Mucosa of gallbladder (tissue), 1 donor: ENCODE data around the gene CALML4. TPM values are rescaled to one million over a fixed set of nuclear protein-coding genes. Genes with fewer than 3 reads are reported as not detected.
"Not testable (repeated sequence)": the region's sequence is repeated elsewhere in the genome, so short reads cannot be mapped to it uniquely, and the experiment has no call there.

Experiments
- DNase-seq: peaks from one replicate; pipeline ENCODE4 v3.0.0-alpha.2; 2020; ENCODE audit warnings: low spot score
- total RNA-seq: library from RNA; stranded (reverse); gene quantifications from one replicate; pipeline ENCODE4 v1.2.1, GENCODE V29; 2021
- donor health status: DM: no; HTN: no; CAD: no.

CALML4 gene
- total RNA-seq, 1 donor from 2014 or later: 49.2 TPM

DNA sequence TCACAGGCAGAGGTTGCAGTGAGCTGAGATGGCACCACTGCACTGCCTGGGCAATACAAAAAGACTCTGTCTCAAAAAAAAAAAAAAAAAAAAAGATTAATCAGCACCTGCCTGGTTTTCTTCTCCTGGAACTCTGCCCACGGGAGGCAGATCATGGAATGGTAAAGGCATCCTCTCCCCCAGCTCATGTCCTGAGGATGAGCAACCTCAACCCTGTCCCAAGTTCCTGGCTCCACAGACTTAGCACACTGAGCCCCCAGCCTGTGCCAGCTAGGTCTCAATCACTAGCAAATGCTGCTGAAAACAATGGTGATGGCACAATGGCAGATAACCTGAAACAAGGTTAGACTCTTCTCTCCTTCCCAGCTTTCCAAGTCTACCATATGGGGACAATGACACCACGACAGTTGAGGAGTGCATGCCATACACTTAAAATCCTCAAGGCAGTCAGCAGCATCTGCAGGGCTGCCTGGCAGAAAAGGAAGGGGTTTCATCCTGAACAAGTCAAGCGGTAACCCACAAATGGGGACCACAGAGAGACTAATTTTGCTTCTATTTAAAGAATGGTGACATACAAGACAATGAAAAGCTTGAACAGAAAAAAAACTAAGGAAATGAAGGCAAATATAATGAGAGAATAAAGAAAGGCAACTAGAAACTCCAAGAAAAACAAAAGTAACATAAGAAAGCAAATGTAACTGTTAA is 19.6 kb upstream of the CALML4 start:
- peak; percentile 7 for DNase-seq

DNA sequence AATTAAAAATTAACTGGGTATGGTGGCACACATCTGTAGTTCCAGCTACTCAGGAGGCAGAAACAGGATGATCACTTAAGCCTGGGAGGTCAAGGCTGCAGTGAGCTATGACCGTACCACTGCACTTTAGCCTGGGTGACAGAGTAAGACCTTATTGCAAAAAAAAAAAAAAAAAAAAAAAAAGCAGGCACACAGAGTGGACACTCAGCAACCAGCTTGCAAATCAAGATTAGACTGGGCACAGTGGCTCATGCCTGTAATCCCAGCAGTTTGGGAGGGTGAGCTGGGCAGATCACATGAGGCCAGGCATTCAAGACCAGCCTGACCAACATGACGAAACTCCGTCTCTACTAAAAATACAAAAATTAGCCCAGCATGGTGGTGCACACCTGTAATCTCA is 19.0 kb upstream of the CALML4 start:
- DNase-seq: peak; percentile 4

DNA sequence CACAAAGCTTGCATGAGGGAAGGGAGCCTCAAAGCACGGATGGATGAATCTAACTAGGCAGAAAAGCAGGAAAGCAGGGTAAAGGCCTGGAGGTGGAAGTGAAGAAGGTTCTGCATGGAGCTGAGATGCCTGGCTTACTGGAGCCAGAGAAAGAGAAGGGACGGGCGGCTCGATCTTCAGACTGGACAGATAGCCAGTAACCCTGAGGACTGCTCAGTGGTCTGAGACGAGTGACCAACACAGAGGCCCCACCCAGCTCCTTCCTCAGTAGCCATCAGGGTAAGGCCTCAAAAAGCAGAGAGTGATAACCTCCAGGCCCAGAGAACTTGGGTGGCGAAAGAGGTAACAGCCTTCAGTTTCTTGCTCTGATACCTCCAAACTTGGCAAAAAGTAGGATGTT is 18.0 kb upstream of the CALML4 start:
- no peak for DNase-seq

DNA sequence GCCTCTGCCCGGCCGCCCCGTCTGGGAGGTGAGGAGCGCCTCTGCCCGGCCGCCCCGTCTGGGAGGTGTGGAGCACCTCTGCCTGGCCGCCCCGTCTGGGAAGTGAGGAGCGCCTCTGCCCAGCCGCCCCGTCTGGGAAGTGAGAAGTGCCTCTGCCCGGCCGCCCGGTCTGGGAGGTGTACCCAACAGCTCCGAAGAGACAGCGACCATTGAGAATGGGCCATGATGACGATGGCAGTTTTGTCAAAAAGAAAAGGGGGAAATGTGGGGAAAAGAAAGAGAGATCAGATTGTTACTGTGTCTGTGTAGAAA is 17.3 kb upstream of the CALML4 start:
- peak; percentile 7 for DNase-seq

DNA sequence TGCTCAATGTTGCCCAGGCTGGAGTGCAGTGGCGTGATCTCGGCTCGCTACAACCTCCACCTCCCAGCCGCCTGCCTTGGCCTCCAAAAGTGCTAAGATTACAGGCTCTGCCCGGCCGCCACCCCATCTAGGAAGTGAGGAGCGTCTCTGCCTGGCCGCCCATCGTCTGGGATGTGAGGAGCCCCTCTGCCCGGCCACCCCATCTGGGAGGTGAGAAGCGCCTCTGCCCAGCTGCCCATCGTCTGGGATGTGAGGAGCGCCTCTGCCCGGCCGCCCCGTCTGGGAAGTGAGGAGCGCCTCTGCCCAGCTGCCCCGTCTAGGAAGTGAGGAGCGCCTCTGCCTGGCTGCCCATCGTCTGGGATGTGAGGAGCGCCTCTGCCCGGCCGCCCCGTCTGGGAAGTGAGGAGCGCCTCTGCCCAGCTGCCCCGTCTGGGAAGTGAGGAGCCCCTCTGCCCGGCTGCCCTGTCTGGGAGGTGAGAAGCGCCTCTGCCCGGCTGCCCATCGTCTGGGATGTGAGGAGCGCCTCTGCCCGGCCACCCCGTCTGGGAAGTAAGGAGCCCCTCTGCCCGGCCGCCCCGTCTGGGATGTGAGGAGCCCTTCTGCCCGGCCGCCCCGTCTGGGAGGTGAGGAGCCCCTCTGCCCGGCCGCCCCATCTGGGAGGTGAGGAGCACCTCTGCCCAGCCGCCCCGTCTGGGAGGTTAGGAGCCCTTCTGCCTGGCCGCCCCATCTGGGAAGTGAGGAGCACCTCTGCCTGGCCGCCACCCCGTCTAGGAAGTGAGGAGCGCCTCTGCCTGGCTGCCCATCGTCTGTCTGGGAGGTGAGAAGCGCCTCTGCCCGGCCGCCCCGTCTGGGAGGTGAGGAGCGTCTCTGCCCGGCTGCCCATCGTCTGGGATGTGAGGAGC is 16.6 kb upstream of the CALML4 start:
- not testable (repeated sequence) for DNase-seq

DNA sequence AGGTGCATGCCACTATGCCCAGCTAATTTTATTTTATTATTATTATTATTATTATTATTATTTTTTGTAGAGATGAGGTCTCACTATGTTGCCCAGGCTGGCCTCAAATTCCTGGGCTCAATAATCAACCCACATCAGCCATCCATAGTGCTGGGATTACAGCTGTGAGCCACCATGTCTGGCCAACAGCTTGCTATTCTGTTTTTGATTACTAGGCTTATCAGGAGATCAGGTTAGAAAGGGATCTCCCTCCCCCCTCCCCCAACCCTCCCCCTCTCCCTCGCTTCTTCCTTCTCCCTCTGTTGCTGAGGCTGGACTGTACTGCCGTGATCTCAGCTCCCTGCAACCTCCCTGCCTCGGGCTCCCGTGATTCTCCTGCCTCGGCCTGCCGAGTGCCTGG is 15.8 kb upstream of the CALML4 start:
- no peak for DNase-seq

DNA sequence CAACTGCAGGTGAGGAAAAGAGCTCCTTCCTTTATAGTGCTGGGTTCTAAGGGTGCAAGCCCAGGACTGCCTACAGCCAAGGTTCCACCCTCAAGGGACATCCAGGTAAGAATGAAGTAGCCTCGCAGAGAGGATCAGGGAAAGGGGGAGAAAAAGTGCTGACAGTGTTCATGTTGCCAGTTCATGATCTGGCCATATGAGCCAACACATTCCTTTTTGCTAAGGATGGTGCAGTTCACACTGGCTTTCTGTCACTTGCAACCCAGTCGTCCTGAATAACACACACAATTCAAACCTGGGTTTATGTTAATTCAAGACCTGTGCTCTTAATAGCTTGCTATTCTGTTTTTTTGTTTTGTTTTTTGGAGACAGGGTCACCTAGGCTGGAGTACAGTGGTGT is 15.4 kb upstream of the CALML4 start:
- no peak for DNase-seq

DNA sequence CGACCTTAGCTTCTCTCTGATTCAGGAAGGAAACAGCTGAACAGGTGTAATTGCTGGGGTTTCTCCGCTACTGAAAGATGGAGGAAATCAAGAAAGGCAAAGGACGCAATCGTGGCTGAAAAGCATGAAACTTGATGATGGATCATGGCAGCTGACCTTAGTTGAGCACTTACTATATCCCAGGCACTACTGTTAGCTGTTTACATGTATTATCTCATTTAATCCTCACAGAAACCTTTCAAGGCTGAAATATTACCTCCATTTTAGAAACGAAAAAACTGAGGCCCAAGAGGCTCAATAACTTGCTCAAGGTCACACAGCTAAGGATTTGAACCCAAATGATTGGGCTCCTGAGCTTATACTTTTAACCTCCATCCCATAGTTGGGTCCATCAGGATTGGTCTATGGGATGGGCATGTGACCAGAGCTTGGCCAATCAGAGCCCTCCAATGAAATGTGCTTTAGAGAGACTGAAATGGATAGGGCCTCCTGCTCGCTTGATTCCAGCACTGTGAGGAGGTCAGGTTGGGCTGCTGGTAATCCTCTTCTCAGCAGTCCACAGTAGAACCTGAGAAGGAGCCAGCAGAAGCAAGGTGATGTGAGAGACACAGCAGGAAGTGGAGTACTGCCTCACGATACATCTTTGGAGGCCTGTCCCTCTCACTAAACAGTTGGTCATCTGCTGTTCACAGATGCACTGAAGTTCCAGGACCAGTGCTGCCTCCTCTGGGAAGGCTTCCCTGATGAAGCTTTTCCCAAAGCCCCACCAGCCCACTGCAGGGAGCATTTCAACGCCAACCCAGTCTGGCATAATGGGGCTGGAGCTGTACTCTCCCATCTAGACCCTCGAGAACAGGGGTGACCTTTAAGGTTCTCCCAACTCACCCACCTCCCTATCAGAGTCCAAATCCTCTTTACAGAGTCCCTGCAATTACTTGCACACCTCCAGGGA is 14.0 kb upstream of the CALML4 start:
- DNase-seq: no peak

DNA sequence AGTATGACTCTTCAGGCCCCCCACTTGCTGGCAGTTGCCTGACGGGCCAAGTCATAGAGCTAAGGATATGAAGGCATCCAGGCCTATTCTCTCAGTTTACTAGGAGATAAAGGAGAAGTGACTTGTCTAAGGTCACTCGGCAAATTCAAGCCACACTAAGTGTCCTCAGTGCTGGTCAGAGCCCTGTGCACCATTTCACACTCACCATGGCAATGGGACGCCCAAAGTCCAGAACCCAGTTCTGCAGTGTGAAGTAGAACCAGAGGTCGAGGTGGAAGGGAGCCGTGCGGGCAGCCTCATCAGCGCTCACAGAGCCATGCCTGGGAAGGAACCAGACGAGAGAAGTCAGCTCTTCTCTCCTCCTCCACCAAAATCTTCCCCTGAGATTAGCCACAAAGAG is 13.2 kb upstream of the CALML4 start:
- DNase-seq: no peak

DNA sequence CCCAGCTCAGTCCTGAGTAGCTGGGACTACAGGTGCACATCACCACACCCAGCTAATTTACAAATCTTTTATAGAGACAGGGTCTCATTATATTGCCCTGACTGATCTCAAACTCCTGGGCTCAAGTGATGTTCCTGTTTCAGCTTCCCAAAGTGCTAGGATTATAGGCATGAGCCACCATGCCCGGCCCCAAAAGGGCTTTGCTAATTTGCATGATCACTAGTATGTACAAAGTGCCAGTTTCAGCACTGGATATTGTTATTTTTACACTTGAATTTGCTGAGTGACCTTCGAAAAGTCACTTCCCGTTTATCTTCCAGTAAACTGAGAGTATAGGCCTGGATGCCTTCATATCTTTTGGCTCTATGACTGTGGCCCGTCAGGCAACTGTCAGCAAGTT is 12.2 kb upstream of the CALML4 start:
- DNase-seq: no peak

DNA sequence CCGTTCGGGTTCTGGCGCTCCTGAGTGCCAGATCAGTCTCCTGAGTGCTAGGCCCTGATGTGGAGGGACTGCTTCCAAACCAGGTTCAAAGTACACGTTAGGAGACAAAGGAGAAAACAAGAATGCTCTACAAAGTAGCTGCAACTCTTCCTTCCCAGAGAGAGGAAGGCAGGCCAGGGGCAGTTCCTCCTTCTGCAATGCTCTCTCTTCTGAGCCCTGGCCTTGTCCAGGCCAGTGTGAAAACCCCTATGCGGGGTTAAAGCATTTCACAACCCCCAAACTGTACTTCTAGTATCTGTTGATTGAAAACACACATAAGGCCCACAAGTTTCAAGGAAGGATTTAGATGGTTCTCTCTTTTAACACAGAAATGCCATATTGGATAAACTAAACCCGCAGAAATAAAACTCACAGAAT is 9.7 kb upstream of the CALML4 start:
- no peak for DNase-seq

DNA sequence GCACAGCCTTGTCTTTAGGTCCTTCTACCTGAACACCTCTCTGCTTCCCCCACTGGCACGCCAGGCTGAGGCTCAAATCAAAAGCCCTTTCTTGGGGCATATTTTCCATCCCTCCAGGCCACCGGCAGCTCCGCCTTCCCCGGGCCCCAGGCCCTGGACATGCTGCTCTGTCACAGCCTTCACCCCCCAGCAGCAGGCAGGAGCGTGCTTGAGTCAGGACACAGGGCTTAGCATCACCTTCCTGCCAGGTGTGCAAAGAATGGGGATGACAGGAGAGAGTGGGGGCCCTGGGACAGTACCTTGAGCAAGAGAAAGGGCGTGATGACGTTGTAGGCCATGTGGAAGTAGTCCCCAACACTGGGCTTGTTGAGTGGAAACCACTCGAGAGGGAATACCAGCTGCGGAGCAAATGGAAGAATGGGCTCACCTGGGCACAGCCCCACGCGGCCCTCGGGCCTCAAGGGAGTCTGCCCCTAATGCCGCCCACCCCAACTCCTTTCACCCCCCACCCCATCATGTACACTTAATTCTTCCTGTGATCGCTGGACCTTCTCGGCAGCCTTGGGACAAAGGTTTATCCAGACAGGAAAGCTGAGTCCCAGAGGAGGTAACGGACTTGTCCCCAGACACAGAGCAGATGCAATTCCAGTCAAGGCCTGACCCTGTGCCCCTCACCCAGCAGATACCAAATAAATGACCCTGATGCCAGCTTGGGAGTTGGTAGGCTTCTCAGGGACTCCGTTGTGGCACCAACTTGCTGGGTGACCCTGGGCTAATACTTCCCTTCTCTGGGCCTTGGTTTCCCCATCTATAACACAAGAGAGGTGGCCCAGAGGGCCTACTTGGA is 9.1 kb upstream of the CALML4 start:
- no peak for DNase-seq

DNA sequence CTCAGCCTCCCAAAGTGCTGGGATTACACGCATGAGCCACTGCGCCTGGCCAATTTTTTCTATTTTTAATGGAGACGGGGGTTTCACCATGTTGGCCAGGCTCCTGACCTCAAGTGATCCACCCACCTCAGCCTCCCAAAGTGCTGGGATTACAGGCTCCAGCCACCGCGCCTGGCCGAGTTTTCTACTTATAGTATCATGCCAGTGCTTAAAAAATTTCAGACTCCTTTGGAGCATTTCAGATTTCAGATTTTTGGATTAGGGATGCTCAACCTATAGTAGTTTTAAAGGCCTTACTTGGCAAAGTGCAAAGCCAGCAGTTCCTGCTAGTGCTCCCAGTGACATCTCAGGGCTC is 8.3 kb upstream of the CALML4 start:
- DNase-seq: not testable (repeated sequence)

DNA sequence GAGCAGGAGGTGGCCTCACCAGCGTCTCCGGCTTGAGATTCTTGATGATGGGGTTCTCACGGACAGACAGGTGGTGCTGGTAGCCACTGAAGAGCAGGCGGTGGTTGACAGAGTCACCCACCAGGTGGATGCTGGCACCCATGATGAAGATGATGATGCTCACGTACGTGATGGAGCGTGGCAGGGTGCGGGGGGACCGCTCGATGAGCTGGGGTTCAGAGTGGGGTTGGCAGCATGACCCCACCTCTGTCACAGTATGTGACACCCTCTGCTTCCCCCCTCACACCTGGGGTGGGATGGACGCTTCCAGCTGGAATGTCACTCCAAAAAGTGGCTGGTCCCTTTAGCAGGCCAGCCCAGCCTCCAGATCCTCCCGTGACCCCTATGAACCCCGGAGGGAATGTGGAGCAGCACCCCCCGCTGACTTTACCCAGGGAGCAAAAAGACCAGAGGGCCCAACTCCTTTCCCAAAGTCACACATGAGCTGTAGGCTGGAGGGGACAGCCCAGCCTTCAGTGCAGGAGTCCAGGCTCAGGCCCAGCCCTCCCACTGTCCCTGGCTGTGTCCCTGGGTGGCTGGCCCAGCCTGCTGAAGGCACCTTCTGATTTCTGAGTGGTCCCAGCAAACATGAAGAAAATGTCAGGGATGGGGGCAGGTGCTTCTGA is 6.7 kb upstream of the CALML4 start:
- no peak for DNase-seq

DNA sequence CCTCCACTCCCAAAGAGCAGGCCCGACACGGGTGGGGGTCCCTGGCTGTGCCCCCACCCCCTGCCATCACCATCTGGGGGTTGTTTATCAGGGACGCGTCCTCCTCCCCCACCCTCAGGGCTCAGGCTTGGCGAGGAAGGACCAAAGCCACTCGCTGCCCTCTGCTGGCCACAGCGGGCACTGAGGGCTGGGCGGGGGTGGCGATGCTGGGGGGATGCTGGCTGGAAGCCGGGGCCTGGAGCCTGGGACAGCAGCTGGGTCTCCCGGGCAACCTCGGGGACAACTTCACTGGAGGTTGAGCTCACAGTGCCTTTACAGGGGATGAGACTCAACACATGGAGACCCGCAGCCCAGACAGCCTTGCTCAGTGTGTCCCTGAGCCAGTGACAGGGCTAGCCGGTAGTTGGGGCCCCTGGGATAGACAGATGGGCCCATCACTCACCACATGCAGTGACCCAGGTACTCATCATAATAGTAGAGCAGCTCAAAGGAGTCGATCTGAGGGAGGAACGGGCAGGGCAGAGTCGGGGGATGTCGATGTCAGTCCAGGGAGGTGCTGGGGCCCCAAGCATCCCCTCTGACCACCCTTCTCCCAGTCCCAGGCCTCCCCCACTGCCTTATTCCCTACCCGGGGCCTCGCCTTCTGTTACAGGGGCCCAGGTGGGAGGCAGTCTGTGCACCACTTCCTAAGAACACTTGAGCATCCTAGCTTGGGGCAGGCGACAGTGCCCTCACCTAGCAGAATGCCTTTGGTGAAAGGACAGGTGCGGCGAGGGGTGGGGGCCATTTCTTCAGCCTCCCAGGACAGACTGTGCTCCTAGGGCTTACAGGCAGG is 5.9 kb upstream of the CALML4 start:
- peak; percentile 46 for DNase-seq

DNA sequence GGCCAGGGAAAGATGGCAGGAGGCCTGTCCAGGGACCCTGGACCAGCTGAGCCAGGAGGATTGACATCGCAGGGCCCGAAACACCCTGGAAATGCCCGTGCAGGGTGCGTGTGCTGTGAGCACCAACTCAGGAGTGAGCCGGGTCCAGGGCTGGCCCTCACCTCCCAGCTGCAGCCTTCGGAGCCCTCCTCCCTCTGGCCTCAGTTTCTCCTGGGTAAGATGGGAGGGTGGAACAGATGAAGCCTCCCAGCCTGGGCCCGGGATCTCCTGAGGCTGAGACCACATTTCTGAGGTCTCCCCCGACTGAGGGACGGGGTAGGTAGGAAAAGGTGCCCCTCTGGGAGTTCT is 5.3 kb upstream of the CALML4 start:
- DNase-seq: no peak

DNA sequence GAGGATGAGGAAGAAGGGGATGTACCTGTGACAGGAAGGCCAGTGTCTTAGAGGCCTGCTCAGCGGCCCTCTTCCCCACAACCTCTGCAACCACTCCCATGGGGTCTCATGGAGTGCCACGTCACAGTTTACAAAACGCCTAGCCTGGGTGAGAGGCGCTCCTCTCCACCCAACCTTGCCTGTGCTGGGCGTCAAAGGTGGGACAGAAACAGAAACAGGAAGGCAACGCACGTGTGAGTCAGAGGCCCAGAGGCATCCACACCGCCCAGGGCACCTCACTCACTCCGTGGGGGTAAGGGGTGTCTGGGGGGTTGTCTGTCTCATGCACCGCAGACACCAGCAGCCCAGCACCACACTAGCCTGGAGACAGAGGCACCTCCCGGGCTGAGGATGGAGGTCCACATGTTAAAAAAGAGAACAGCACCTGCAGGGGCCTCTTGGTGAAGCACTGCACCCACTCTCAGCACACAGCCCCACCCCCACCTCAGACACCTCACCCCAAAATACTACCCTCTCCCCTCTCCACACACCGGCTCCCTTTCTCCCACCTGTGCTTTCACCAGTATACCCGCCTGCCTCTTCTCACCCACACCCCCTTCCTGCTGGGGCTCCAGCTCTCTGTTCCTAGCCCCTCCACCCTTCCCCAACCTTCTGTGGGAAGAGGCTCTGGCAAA is 4.7 kb upstream of the CALML4 start:
- no peak for DNase-seq

DNA sequence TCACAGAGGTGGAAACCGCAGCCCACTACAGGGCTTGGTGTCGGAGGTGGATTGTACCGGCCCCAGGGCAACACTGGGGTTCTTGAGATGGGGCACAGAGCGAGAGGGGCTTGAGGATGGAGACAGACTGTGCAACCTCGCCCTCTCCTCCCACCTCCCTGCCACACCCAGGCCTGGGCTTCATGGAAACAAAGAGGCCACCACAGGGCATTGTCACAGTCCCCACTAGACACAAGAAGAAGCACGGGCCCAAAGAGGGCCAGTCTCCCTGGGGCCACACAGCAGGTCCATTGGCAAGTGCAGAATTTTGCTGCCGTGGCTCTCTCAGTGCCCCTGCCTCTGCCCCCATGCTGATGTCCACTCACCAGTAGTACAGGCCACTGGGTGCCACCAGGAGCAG is 4.1 kb upstream of the CALML4 start:
- no peak for DNase-seq

DNA sequence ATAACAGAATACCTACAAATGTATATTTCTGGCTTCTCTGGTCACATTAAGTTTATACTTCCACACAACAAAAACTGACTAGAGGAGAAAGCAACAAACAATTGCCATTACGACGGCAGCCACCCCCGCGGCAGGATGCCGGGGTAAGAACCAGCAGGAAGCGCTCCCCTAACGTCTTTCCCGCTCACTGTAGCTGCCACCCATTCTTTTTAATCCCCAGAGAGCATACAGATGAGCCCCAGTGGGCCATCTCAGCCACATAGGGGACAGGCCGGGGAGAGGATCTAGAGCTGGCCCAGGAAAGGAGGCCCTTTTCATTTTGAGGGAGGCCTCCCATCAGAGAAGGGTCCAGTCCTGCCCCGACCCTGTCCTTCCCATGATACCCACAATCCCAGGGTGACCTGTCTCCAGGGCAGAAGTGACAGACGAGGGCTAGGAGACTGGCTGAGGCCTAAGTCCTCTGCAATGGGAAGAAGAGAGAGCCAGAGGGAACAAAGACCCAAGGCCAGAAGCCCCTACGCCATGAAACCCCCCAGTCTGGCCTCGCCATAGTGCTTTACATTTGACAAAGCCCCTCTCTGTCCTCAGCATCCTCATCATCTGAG is 3.6 kb upstream of the CALML4 start:
- DNase-seq: no peak
